ENCODE measurements around the gene CTSA.

GRCh38 chr20:45887346-45887715, 3.8 kb upstream of the CTSA start, which contains the start of gene SPATA25:
- TF ChIP-seq CTCF (conservative IDR thresholded peaks at IDR 0.05) = no peak
- TF ChIP-seq ZFX (IDR thresholded peaks at IDR 0.05) = no peak

Data from C4-2B (cell line).